ENCODE measurements around the gene KDM4C. TPM values are rescaled to one million over a fixed set of nuclear protein-coding genes. Genes with fewer than 3 reads are reported as not detected.

The KDM4C gene
- total RNA-seq, 1 experiment from 2014 or later = 4.8 TPM

GRCh38 chr9:7103367-7103766 lies 345.6 kb downstream of the KDM4C start:
- DNase-seq (ENCODE audit: low spot score) = no peak
- BruUV-seq (replicated peaks) = no TSS peak
- Histone ChIP-seq H3K9me3 (ENCODE audit: low read depth, low read length, poor library complexity, severe bottlenecking) (no peaks in the 10 kb centered on the region), H3K4me1 (ENCODE audit: insufficient read depth, low read length, poor library complexity, severe bottlenecking) (no peaks in the 10 kb centered on the region), H3K4me3 (ENCODE audit: low read depth, low read length, poor library complexity, severe bottlenecking) (no peak overlapping the region), H3K36me3 (ENCODE audit: insufficient read depth, low read length, poor library complexity, severe bottlenecking) (no peaks in the 10 kb centered on the region), H3K27me3 (replicated peaks; ENCODE audit: insufficient read depth, low read depth, low read length, poor library complexity) (no peaks in the 10 kb centered on the region), H3K27ac (ENCODE audit: low read depth, low read length, poor library complexity, severe bottlenecking) (no peak overlapping the region)
- CTCF ChIA-PET = no interaction called here
- intact Hi-C loops (cut with micrococcal nuclease; ENCODE audit: unreplicated experiment) = no loop called here
- TF ChIP-seq CTCF (conservative IDR thresholded peaks at IDR 0.05; ENCODE audit: low read depth, low read length) (no peak), EZH2 (IDR thresholded peaks at IDR 0.05; ENCODE audit: borderline replicate concordance, low read depth, low read length, poor library complexity, severe bottlenecking) (no peak)
- POLR2A ChIA-PET (ENCODE audit: low non-redundant PET) = no interaction called here

- Histone ChIP-seq H3K27ac (ENCODE audit: low read depth, low read length, poor library complexity, severe bottlenecking) (no peak overlapping the region), H3K27me3 (replicated peaks; ENCODE audit: insufficient read depth, low read depth, low read length, poor library complexity) (no peaks in the 10 kb centered on the region), H3K9me3 (ENCODE audit: low read depth, low read length, poor library complexity, severe bottlenecking) (no peaks in the 10 kb centered on the region), H3K36me3 (ENCODE audit: insufficient read depth, low read length, poor library complexity, severe bottlenecking) (no peaks in the 10 kb centered on the region), H3K4me1 (ENCODE audit: insufficient read depth, low read length, poor library complexity, severe bottlenecking) (no peaks in the 10 kb centered on the region), H3K4me3 (ENCODE audit: low read depth, low read length, poor library complexity, severe bottlenecking) (no peak overlapping the region)
- intact Hi-C loops (cut with micrococcal nuclease; ENCODE audit: unreplicated experiment) = no loop called here
- CTCF ChIA-PET = no interaction called here
- no peak for DNase-seq (ENCODE audit: low spot score)
- POLR2A ChIA-PET (ENCODE audit: low non-redundant PET) = no interaction called here
- TF ChIP-seq CTCF (conservative IDR thresholded peaks at IDR 0.05; ENCODE audit: low read depth, low read length) (no peak), EZH2 (IDR thresholded peaks at IDR 0.05; ENCODE audit: borderline replicate concordance, low read depth, low read length, poor library complexity, severe bottlenecking) (no peak)
- BruUV-seq (replicated peaks) = no TSS peak
These were observed 346.0 kb downstream of the KDM4C start for GRCh38 chr9:7103771-7104170.

- H3K9me3 ChIP-seq (ENCODE audit: low read depth, low read length, poor library complexity, severe bottlenecking) = no peaks in the 10 kb centered on the region
These were observed 346.9 kb downstream of the KDM4C start for GRCh38 chr9:7104625-7105024.

More at GRCh38 chr9:7104625-7105024, 346.9 kb downstream of the KDM4C start:
- Histone ChIP-seq H3K36me3 (ENCODE audit: insufficient read depth, low read length, poor library complexity, severe bottlenecking) (no peaks in the 10 kb centered on the region), H3K27me3 (replicated peaks; ENCODE audit: insufficient read depth, low read depth, low read length, poor library complexity) (no peaks in the 10 kb centered on the region), H3K4me1 (ENCODE audit: insufficient read depth, low read length, poor library complexity, severe bottlenecking) (no peaks in the 10 kb centered on the region), H3K27ac (ENCODE audit: low read depth, low read length, poor library complexity, severe bottlenecking) (no peak overlapping the region), H3K4me3 (ENCODE audit: low read depth, low read length, poor library complexity, severe bottlenecking) (no peak overlapping the region)
- CTCF ChIA-PET = no interaction called here
- POLR2A ChIA-PET (ENCODE audit: low non-redundant PET) = no interaction called here
- intact Hi-C loops (cut with micrococcal nuclease; ENCODE audit: unreplicated experiment) = no loop called here
- no peak for TF ChIP-seq CTCF (conservative IDR thresholded peaks at IDR 0.05; ENCODE audit: low read depth, low read length)
- no peak for TF ChIP-seq EZH2 (IDR thresholded peaks at IDR 0.05; ENCODE audit: borderline replicate concordance, low read depth, low read length, poor library complexity, severe bottlenecking)
- no TSS peak for BruUV-seq (replicated peaks)
- DNase-seq (ENCODE audit: low spot score) = no peak
